HG02763 (cell line): Measurements from ENCODE around the gene SCAMP1.
"Not testable (repeated sequence)": the region's sequence is repeated elsewhere in the genome, so short reads cannot be mapped to it uniquely, and the experiment has no call there.

ENCODE experiments used
- ATAC-seq: cut with Tn5 transposase; IDR thresholded peaks from one replicate; pipeline ENCODE4 v1.9.1; 2021; ENCODE audit warnings: mild to moderate bottlenecking, moderate library complexity; ENCODE audit not compliant: unreplicated experiment

SCAMP1 gene, protein sequence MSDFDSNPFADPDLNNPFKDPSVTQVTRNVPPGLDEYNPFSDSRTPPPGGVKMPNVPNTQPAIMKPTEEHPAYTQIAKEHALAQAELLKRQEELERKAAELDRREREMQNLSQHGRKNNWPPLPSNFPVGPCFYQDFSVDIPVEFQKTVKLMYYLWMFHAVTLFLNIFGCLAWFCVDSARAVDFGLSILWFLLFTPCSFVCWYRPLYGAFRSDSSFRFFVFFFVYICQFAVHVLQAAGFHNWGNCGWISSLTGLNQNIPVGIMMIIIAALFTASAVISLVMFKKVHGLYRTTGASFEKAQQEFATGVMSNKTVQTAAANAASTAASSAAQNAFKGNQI

DNA sequence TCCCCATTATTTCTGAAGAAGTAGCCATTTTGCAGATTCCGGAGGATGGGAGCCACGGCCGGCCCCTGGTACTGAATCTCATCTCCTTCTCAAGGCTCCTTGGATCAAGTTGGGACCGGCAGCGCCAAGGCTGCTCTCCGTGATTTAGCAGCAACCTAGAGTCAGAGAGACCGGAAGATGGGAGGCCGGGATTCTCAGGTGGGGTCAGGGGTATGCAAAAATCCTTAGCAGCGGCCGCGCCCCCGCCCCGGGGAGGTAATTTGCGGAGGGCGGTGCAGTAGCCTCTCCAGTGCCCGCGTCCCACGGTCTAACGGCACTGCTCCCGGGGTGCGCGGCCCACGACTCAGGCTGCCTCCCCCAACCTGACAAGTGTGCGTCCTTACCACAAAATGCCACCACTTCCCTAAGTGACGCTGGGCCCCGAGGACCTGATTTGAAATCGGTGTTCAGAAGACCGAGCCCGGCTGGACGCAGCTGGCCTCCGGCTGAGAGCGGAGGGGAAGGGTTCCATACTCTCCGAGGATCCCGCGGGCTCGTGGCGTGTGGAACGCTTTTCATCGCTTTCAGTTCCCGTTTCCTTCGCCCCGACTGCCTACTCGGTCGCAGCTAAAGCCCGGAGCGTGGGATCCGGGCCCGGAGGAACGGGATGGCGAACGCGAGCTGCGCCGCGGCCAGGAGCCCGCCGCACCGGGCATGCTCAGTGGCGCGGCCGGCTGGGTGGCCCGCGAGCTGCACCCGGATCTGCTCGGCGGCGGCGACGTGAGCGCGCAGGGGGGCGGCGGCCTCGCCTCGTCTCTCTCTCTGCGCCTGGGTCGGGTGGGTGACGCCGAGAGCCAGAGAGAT, at the start of gene SCAMP1:
Gene SCAMP1 (plus strand): TSS at position 787 of the 843 bp plus-strand sequence. CDS start 55 bp downstream, at position 842.
- peak; percentile 83 for ATAC-seq

DNA sequence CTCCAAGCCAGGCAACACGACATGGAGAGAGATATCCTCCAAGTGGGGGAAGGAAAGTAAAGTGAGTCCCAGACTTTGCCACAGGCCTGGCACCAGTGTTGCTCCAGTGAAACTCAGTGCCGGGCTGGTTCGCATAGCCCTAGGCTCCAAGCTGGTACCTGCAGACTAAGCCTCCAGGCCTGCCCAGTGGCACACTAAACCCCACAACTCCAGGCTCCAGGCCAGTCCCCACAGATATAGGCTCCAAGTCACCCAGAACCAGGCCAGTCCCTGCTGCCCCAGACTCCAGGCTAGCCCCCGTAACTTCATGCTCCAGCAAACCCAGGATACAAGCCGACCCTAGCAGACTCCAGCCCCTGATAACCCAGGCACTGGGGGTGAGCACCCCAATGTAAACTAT, 42.9 kb upstream of the SCAMP1 start:
- no peak for ATAC-seq

- ATAC-seq: no peak
Measured at GRCh38 chr5:78318337-78318736, 42.1 kb upstream of the SCAMP1 start.

- no peak for ATAC-seq
Measured at GRCh38 chr5:78320401-78320800, 40.0 kb upstream of the SCAMP1 start.

DNA sequence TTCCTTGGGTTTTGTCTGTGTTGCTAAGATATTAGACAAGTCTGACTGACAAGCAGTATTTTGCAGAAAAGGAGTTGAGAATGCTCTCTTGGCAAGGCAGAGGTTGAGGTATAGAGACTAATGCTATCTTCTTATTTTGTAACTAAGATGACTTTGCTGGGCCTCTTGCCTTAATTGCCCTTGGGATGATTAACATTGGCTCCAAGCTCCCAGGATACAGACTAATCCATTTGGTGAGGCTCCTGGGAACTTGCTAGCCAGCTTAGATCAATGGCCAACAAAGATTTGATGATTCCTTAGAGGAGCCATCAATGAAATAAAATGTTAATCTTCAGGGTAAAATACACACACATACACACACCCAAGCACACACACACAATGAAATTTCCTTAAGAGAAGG, 37.2 kb upstream of the SCAMP1 start:
- ATAC-seq: no peak

DNA sequence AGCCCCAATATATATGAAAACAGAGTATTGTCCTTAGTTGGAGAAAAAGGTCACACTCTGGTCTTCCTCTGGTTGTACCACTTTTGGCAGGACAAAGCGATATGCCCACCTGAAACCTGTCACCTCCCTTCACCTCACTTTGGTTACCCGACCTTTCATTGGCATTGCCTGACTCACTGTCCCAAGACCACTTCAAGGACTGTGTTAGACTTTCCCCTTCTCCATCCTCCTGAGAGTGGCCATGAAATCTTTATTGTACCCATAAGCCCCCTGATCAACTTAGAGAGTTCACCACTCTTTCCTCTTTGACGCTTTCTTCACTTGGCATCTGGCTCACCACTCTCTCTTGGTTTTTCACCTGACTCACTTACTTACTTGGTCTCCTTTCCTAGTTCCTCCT, 33.5 kb upstream of the SCAMP1 start:
- no peak for ATAC-seq

- no peak for ATAC-seq
Measured at GRCh38 chr5:78327761-78328510, 32.5 kb upstream of the SCAMP1 start.

DNA sequence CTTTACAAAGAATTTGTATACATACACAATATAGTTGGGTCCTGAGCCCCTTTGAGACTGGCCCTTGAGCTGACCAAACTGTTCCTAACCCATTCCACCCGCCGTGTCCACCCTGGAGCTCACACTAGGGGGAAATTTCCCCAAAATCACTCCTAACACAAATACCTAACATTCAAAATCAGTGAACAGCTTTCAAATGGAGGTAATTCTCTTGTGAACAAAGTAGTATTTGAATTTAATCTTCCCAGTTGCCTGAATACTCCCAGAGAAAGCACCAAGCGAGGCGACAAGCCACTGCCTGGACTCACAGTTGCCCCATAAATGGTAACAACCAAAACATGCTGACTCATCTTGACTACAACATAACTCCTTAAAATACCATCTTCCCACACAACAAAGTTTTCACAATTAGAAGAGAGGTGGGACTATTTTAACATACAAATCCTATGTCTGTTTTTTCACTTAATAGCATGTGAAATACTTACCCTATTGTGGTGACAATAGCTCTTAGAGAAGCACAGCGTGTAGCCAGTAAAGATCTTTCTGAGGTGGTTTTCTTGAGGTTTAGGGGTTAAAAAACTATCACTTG, 31.7 kb upstream of the SCAMP1 start:
- ATAC-seq: no peak

DNA sequence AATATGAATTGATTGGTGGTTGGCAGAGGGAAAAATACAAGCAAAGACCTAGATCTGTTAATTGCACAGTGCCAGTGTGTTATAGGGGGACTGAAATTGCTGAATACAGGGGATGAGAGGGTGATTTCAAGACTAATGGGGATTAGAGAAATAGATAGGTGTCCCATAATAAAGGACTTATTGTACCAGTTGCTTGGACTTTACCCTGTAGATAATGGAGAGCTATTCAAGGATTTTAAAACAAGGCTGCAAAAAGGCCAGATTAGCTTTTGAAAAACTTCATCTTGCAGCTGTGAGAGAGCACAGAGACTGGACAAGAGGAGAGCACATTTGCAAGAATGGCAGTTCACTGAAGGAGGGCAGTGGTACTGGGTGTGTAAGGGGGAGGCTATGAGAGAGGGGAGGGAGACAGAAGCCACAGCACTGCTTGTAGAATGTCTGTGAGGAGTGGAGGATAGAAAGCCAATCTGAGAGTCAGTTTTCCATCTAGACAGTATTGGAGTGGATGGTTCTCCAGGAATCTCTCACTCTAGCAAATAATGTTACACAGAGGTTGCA, 28.8 kb upstream of the SCAMP1 start:
- no peak for ATAC-seq

- ATAC-seq: no peak
Measured at GRCh38 chr5:78334811-78335210, 25.6 kb upstream of the SCAMP1 start.

- ATAC-seq: no peak
Measured at GRCh38 chr5:78335976-78336375, 24.4 kb upstream of the SCAMP1 start.

GRCh38 chr5:78336698-78337097, 23.7 kb upstream of the SCAMP1 start:
- ATAC-seq: no peak

DNA sequence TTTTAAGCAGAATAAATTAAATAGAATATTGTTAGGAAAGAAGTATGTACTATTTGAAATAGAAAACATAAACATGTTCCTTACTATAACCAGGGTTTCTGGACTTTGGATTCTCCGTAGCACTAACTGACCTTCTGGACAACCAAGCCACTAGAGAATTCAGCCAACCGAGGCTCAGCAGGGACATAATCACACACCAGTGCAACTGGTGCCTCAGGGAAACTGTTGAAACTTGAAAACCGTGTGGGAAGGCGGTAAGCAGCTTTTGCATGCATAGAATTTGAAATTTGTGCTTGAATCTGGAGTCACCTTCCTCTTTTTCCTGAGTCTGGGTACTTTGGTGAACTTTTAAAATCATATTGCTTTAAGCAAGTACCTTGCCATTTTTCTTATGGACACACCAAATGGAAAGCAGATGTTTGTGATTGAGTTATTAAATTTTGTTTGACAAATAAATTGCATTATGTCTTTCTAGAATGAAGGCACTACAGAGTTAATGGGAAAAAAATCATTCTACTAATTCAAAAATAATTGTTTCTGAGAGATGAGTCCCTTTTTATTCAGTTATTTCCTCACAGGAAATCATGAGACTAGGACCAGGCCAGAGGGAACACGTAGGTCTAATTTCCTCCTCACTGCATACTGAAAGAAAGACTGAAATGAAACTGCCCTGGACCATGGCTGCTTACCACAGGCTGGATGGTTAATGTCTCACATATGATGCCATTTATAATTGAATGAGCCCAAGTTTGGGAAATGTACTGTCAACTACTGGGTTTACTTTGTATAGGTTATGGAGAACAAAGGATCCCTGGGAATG, 20.6 kb upstream of the SCAMP1 start:
- ATAC-seq: no peak

DNA sequence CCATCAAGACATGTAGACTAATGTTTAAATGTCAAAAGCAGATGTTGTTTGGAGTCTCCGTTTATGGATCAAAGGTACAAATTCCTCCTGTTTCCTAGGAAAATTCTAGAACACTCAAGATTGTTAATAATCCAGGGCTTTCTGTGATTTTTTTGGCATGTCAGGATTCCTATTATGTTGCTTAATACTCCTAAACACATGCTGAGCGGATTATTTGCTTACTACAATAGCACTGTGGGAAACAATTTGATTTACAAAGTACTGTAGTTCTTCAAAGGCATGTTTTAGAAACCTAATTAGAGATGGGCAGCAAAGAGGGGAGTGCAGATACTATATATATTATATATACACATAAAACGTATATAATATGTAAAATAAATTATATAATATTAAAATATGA, 19.0 kb upstream of the SCAMP1 start:
- ATAC-seq: no peak

- no peak for ATAC-seq
Measured at GRCh38 chr5:78345485-78345884, 14.9 kb upstream of the SCAMP1 start.

- ATAC-seq: no peak
Measured at GRCh38 chr5:78353520-78353919, 6.9 kb upstream of the SCAMP1 start.

DNA sequence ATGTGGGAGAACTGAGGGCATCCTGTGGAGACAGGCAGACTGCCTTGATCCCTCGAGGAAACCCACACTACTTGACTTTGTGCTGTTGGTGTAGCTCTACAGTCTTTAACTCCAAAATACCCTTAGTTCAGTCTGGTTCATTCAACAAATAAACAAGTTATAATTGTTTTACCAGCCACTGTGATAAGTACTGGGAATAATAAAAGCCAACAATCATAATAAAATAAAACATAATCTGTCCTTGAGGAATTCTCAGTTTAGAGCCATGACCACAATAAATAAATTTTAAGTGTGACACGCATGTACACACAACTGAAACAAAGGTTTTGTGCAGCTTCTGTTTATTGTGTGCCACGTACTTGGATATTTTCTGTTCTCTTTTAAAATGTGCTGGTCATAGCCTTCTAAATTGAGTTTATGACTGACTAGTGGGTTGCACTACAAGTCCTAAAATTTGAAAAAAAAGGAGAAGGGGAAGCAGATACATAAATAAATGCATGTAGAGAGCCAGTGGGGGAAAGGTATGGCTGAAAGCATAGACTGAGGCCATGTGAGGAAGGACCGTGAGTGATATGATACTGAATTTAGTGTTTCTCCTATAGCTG, 6.2 kb upstream of the SCAMP1 start:
- ATAC-seq: no peak

- ATAC-seq: no peak
Measured at GRCh38 chr5:78355561-78355960, 4.9 kb upstream of the SCAMP1 start.

DNA sequence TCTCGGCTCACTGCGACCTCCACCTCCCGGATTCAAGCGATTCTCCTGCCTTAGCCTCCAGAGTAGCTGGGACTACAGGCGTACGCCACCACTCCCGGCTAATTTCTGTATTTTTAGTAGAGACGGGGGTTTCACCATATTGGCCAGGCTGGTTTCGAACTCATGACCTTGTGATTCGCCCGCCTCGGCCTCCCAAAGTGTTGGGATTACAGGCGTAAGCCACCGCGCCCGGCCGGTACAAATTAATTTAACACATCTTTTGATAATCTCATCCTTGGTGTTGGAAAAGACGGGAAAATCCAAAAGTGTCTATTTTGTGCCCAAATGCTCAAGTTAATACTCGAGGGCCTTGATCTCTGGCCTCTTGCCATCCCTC, 974 bp upstream of the SCAMP1 start:
- ATAC-seq: not testable (repeated sequence)

- no peak for ATAC-seq
Measured at GRCh38 chr5:78360674-78360923, 182 bp downstream of the SCAMP1 start.
